H1 (cell line): Measurements from ENCODE around the gene MINAR2. TPM values are rescaled to one million over a fixed set of nuclear protein-coding genes. Genes with fewer than 3 reads are reported as not detected.

Experiments
- BRCA1 ChIP-seq: IDR thresholded peaks from 2 replicates; pipeline ENCODE4 v1.6.1; 2012; ENCODE audit warnings: low read depth, low read length, improper control_type of control experiment
- FOSL1 ChIP-seq: IDR thresholded peaks from 2 replicates; pipeline ENCODE4 v1.6.1; 2011; ENCODE audit warnings: mild to moderate bottlenecking, low read depth, low read length, moderate library complexity; ENCODE audit not compliant: insufficient read depth
- GTF2F1 ChIP-seq: IDR thresholded peaks from 2 replicates; pipeline ENCODE4 v1.6.1; 2012; ENCODE audit warnings: low read depth, low read length, improper control_type of control experiment, borderline replicate concordance
- polyA plus RNA-seq, 7 experiments: library from polyadenylated mRNA; depleted of rRNA in 3 of 7; stranded (reverse) in 5 of 7; unstranded in 2 of 7; fragments of >200 nt in 5 of 7; fragments of 200-250 nt in 2 of 7; gene quantifications; 1 replicate in 5 of 7; 2 replicates in 1 of 7; 4 replicates in 1 of 7; pipeline versions ENCODE4 v1.2.1 to v1.2.3, GENCODE V29; 2011 to 2013; ENCODE audit warnings: missing spikeins in 2 of 7, mixed read lengths in 2 of 7
- total RNA-seq: library from RNA; stranded (reverse); fragmentation: NEBNext Ultra II Directional; extraction: Animal tissue kit (Norgen Biotek cat#: 25700); gene quantifications from 2 replicates; pipeline ENCODE4 v1.2.1, GENCODE V29; 2021

The MINAR2 gene
- total and polyA plus RNA-seq, 2 of the 8 experiments (the other 6 are each of a cell fraction or from before 2014, with no cell fraction given), result 0.17 TPM; not detected in 1

DNA sequence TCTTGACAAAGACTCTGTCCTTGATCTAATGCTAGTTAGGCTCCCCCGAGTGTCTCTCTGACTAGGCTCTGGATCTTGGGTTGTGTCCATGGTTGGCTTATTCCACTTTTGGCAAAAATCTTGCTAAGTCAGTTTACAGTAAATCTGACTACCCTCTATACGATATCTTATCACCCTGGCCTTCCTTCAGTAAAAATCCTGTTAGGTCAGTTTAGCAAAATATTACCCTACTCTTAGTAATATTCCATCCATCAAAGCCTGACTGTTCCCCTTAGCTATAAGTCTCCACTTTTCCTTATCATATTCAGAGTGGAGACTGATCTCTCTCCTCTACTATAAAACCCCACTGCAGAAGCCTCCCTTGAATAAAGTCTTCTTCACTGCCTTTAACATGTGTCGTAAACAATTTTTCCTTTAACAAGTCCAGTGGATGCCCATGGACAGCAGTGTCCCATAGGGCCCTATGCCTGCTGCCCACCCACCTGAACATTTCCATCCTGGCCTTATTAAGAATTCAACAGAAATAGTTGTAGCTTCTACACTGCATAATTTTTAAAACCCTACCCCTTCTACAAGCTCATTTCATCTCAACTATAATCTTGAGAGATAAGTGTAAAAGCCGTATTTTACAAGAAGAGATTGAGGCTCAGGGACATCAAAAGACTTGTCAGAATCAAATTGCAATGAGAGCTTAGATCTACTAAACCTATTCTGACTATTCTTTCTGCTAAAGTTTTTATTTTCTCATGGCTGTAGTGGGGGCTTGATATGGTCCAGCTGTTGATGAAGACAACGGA is 22.3 kb downstream of the MINAR2 start (continued):
- no peak for TF ChIP-seq FOSL1
- no peak for TF ChIP-seq GTF2F1
- no peak for TF ChIP-seq BRCA1
